ENCODE measurements around the gene VPS41.

DNA sequence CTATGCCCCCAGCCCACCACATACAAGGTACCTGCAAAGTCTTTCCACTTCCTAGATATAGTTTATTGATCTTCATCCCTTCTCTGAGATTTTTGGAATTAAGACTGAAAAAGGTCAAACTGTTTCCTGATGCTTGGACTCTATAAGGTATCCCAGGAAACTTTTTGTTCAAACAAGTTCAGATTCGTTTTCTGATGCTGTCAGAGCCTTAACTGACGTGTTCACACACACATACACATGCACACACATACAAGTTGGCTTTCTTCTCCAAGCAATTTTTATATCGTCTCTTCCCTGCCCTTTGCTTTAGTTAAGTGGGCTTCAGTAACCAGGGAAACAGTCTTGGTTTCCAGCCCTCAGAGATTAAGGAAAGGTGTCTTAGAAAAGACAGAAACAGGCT lies 11.7 kb upstream of the VPS41 start:
- TF ChIP-seq, protein P1, sequence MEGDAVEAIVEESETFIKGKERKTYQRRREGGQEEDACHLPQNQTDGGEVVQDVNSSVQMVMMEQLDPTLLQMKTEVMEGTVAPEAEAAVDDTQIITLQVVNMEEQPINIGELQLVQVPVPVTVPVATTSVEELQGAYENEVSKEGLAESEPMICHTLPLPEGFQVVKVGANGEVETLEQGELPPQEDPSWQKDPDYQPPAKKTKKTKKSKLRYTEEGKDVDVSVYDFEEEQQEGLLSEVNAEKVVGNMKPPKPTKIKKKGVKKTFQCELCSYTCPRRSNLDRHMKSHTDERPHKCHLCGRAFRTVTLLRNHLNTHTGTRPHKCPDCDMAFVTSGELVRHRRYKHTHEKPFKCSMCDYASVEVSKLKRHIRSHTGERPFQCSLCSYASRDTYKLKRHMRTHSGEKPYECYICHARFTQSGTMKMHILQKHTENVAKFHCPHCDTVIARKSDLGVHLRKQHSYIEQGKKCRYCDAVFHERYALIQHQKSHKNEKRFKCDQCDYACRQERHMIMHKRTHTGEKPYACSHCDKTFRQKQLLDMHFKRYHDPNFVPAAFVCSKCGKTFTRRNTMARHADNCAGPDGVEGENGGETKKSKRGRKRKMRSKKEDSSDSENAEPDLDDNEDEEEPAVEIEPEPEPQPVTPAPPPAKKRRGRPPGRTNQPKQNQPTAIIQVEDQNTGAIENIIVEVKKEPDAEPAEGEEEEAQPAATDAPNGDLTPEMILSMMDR (IDR thresholded peaks at IDR 0.05; ENCODE audit: borderline replicate concordance, extremely low read depth, low read length, poor library complexity, severe bottlenecking) = no peak
- no peak for TF ChIP-seq EZH2 (IDR thresholded peaks at IDR 0.05; ENCODE audit: borderline replicate concordance, low read depth, low read length, severe bottlenecking)

Data from DND-41 (cell line).